GM12892 (cell line): ENCODE data around the gene CENPC. TPM values are rescaled to one million over a fixed set of nuclear protein-coding genes. Genes with fewer than 3 reads are reported as not detected.

Experiments
- DNase-seq: peaks from one replicate; pipeline ENCODE4 v3.0.0; 2011; ENCODE audit not compliant: insufficient read length
- FAIRE-seq: peaks from 2 replicates; lab custom pipeline; 2011; peaks lifted over from hg19 to GRCh38; lab: Jason Lieb, UNC
- POLR2A ChIP-seq: IDR thresholded peaks from 2 replicates; pipeline ENCODE4 v1.6.1; 2011; ENCODE audit warnings: low read depth, low read length, control low read depth
- POLR2AphosphoS5 ChIP-seq: IDR thresholded peaks from 2 replicates; pipeline ENCODE4 v1.6.1; 2011; ENCODE audit warnings: low read depth, low read length, control low read depth
- TAF1 ChIP-seq: IDR thresholded peaks from 2 replicates; pipeline ENCODE4 v1.6.1; 2011; ENCODE audit warnings: low read depth, mild to moderate bottlenecking, control low read depth, low read length, borderline replicate concordance
- polyA plus RNA-seq: library from polyadenylated mRNA; unstranded; fragments of >200 nt; gene quantifications from one replicate; pipeline ENCODE4 v1.2.1, GENCODE V29; 2012; ENCODE audit warnings: missing spikeins, inconsistent platforms; ENCODE audit not compliant: missing spikeins

Gene CENPC
- polyA plus RNA-seq, result 16.9 TPM

- peak; percentile 95 for FAIRE-seq
- peak; percentile 65 for DNase-seq
- peak; percentile 94 for TF ChIP-seq TAF1
- TF ChIP-seq POLR2A, result peak; percentile 97
- TF ChIP-seq POLR2AphosphoS5, result peak; percentile 96
These were observed at the start of gene CENPC for GRCh38 chr4:67545199-67546003. CENPC (minus strand) TSS chr4:67545503; CDS start chr4:67545355, 148 bp downstream.

- no peak for FAIRE-seq
- DNase-seq, result no peak
- no peak for TF ChIP-seq POLR2A
- TF ChIP-seq TAF1, result no peak
- TF ChIP-seq POLR2AphosphoS5, result no peak
These were observed 48.5 kb upstream of the CENPC start for GRCh38 chr4:67593741-67594175.

- FAIRE-seq, result peak; percentile 27
- TF ChIP-seq POLR2AphosphoS5 (no peak), TAF1 (no peak), POLR2A (no peak)
- DNase-seq, result no peak
These were observed 41.9 kb upstream of the CENPC start for GRCh38 chr4:67587156-67587555.

DNA sequence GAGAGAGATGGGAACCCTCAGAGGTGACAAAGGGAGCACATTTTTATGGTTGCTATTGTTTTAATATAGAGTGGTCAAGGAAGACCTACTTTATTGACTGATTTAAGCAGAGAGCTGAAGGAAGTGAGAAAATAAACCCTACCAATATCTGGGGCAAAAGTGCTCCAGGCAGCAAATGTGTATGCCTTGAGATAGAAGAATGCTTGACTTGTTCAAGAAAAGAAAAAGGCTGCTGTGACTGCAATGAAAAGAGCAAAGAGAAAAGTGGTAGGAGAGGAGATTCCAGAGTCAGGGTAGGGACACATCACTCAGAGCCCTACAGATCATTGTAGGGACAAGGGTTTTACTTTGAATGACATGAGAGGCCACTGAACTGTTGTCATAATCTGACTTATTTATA, 39.2 kb upstream of the CENPC start:
- DNase-seq, result no peak
- FAIRE-seq, result no peak
- TF ChIP-seq POLR2AphosphoS5 (no peak), TAF1 (no peak), POLR2A (no peak)

GRCh38 chr4:67581913-67582312, 36.6 kb upstream of the CENPC start:
- FAIRE-seq (peak; percentile 17), DNase-seq (no peak)
- TF ChIP-seq POLR2AphosphoS5, result no peak
- no peak for TF ChIP-seq POLR2A
- TF ChIP-seq TAF1, result no peak

DNA sequence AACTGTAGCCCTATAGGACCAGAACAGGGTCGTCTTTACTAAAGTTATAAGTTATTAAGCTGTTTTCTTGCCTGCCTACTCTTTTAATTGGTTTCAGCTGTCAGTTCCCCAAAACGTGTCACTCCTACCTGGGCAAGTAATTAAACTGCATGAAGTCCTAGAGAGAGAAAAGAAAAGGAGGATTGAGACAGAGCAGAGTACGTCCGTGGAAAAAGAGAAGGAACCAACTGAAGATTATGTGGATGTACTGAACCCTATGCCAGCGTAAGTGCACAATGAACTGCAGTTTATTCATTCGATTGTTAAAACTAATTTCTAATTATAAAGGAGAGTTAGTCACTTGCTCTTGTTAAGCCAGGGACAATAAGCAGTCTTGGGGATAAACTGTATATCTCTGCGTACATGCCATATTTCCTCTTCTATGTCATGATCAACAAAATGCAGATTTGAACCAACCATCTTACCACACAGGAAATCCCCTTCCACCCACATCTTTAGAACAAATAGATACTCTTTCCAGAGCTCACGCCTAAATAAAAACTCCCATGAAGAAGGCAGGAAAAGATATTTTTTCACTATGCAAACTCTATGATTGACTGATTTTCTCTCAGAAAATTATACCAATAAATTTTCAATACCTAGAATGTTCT, 36.0 kb upstream of the CENPC start:
- FAIRE-seq, result peak; percentile 71

DNA sequence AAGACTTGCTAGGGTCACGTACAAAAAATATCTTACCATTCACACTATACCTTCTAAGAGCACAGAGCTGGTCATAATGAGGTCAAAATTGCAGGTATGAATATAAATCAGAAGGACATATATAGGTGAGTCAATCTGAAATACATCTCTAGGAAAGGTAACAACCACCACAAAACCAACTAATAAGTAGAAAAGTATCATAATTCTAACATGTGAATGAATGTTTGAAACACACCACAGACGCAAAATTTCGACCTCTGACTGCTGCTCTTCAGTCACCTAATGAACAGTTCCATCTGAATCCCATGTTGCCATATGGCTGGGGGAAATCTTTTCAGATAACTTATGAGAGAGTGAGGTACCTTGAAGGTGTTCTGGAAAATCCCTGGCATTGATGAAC, 35.3 kb upstream of the CENPC start:
- FAIRE-seq, result peak; percentile 86
- DNase-seq, result no peak
- TF ChIP-seq POLR2AphosphoS5 (no peak), POLR2A (no peak), TAF1 (no peak)

More for the DNA sequence above, 36.0 kb upstream of the CENPC start:
- no peak for DNase-seq
- TF ChIP-seq POLR2AphosphoS5 (no peak), POLR2A (no peak), TAF1 (no peak)

- FAIRE-seq (peak; percentile 77), DNase-seq (no peak)
- TF ChIP-seq TAF1, result no peak
- TF ChIP-seq POLR2A, result no peak
- no peak for TF ChIP-seq POLR2AphosphoS5
These were observed 31.2 kb upstream of the CENPC start for GRCh38 chr4:67576538-67576937.

- no peak for FAIRE-seq
- no peak for DNase-seq
- TF ChIP-seq POLR2A (no peak), POLR2AphosphoS5 (no peak), TAF1 (no peak)
These were observed 30.8 kb upstream of the CENPC start for GRCh38 chr4:67576059-67576466.

GRCh38 chr4:67575232-67576058, 30.1 kb upstream of the CENPC start:
- no peak for TF ChIP-seq POLR2A
- no peak for TF ChIP-seq TAF1
- TF ChIP-seq POLR2AphosphoS5, result no peak
- DNase-seq (no peak), FAIRE-seq (peak; percentile 96)

DNA sequence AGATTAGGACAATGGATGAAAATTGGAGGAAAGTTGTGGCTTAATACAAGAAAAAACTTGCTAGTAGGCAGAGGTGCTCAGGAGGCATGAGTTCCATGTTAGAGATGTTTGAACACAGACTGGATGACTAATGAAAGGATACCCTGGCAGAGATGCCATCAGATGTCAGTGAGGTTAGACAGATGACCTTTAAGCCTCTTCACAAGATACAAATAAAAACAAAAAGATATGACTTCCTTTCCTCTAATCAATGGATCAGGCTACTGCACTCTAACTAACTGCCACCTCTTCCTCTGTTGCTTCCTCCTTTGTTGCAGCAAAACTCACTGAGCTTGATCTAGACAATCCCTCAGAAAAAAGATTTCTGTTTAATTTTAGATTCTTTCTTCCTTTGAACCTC, 27.9 kb upstream of the CENPC start:
- TF ChIP-seq POLR2A, result no peak
- TF ChIP-seq TAF1, result no peak
- no peak for TF ChIP-seq POLR2AphosphoS5
- DNase-seq, result no peak
- peak; percentile 73 for FAIRE-seq
